NOMO-1 treated with dmso at 0.1 percent for 144 hours (cell line): ENCODE data around the gene OLFM4.
"Not testable (repeated sequence)": the region's sequence is repeated elsewhere in the genome, so short reads cannot be mapped to it uniquely, and the experiment has no call there.

ENCODE experiments used
- DNase-seq: peaks from one replicate; lab custom pipeline; 2025; ENCODE audit not compliant: unreplicated experiment; lab: John Stamatoyannopoulos, UW

OLFM4 gene

GRCh38 chr13:53028637-53029203 is at the start of gene OLFM4:
OLFM4 (plus strand) TSS chr13:53028813; CDS start chr13:53028837, 24 bp downstream.
- no peak for DNase-seq

- no peak for DNase-seq
These were observed 49.6 kb upstream of the OLFM4 start for GRCh38 chr13:52978989-52979388.

GRCh38 chr13:52980695-52981094 is 47.9 kb upstream of the OLFM4 start:
- no peak for DNase-seq

GRCh38 chr13:52983836-52984235 is 44.8 kb upstream of the OLFM4 start:
- DNase-seq = no peak

GRCh38 chr13:52984881-52985363 is 43.7 kb upstream of the OLFM4 start:
- DNase-seq = no peak

GRCh38 chr13:52991344-52992020 is 37.1 kb upstream of the OLFM4 start:
- no peak for DNase-seq

GRCh38 chr13:52992110-52992509 is 36.5 kb upstream of the OLFM4 start:
- no peak for DNase-seq

- DNase-seq = no peak
These were observed 34.6 kb upstream of the OLFM4 start for GRCh38 chr13:52994051-52994450.

GRCh38 chr13:52994865-52995264 is 33.7 kb upstream of the OLFM4 start:
- no peak for DNase-seq

GRCh38 chr13:52995946-52996345 is 32.7 kb upstream of the OLFM4 start:
- no peak for DNase-seq

GRCh38 chr13:52997951-52998876 is 30.4 kb upstream of the OLFM4 start:
- no peak for DNase-seq

GRCh38 chr13:52999093-52999696 is 29.4 kb upstream of the OLFM4 start:
- DNase-seq = no peak

GRCh38 chr13:53001444-53002225 is 27.0 kb upstream of the OLFM4 start:
- no peak for DNase-seq

- DNase-seq = no peak
These were observed 24.0 kb upstream of the OLFM4 start for GRCh38 chr13:53004573-53004972.

GRCh38 chr13:53005626-53006025 is 23.0 kb upstream of the OLFM4 start:
- DNase-seq = no peak

- no peak for DNase-seq
These were observed 20.7 kb upstream of the OLFM4 start for GRCh38 chr13:53007872-53008271.

GRCh38 chr13:53010374-53011105 is 18.1 kb upstream of the OLFM4 start:
- no peak for DNase-seq

- DNase-seq = no peak
These were observed 15.9 kb upstream of the OLFM4 start for GRCh38 chr13:53012707-53013106.

GRCh38 chr13:53013113-53013512 is 15.5 kb upstream of the OLFM4 start:
- DNase-seq = no peak

- not testable (repeated sequence) for DNase-seq
These were observed 14.6 kb upstream of the OLFM4 start for GRCh38 chr13:53014018-53014417.
